ENCODE results near the gene CACNA1G. TPM values are rescaled to one million over a fixed set of nuclear protein-coding genes. Genes with fewer than 3 reads are reported as not detected.

Gene CACNA1G
- total and polyA plus RNA-seq, 2 donors from 2014 or later = 0.06 TPM; not detected in 1

DNA sequence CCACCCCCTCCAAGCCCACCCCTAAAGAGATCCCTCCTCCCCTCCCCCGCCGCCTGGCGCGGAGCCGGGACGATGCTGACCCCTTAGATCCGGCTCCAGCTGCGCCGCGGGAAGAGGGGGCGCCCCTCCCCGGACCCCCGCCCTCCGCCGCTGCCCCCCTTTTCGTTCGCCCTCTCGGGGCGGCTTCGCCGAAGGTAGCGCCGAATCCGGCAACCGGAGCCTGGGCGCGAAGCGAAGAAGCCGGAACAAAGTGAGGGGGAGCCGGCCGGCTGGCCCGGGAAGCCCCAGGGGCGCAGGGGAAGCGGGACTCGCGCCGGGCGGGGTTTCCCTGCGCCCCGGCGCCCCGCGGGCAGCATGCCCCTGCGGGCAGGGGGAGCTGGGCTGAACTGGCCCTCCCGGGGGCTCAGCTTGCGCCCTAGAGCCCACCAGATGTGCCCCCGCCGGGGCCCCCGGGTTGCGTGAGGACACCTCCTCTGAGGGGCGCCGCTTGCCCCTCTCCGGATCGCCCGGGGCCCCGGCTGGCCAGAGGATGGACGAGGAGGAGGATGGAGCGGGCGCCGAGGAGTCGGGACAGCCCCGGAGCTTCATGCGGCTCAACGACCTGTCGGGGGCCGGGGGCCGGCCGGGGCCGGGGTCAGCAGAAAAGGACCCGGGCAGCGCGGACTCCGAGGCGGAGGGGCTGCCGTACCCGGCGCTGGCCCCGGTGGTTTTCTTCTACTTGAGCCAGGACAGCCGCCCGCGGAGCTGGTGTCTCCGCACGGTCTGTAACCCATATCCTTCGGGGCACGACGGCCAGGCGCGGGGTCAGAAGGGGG is 623 bp downstream of the CACNA1G start:
- Histone ChIP-seq H3K4me1 (ENCODE audit: control insufficient read depth in 2 of 3, insufficient read depth in 2 of 3, low read depth in 1 of 3, low read length in 3 of 3) (peaks cover 0 to 8% (median 7%) of the 10 kb centered on the region in 3 donors), H3K9ac (ENCODE audit: low read length in 3 of 3) (no peak overlapping the region), H3K27ac (ENCODE audit: low read depth in 2 of 2, low read length in 2 of 2) (no peak overlapping the region)

DNA sequence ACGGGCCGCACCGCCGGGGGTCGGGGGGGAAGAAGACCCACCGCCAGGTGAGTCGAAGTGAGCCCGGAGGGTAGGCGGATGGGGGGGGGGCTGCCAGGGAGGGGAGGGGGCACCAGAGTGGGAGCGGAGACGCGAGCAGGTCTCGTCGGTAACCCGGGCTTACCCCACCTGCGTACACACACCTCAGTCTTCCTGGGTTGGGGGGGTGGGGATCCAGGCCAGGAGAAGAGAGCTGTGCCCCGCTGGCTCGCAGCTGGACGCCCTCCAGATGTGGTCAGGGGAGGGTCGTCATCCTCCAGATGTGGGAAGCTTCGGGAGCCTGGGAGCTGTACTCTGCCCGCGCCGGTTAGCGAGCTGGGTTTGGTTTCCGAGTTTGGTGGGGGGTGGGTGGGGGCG is 1.2 kb downstream of the CACNA1G start:
- peaks cover 0 to 8% (median 7%) of the 10 kb centered on the region in 3 donors for H3K4me1 ChIP-seq (ENCODE audit: control insufficient read depth in 2 of 3, insufficient read depth in 2 of 3, low read depth in 1 of 3, low read length in 3 of 3)
- peaks cover 8% of the 10 kb centered on the region for H3K27me3 ChIP-seq (ENCODE audit: control insufficient read depth, insufficient read depth, low read length)
- TF ChIP-seq, protein P1, sequence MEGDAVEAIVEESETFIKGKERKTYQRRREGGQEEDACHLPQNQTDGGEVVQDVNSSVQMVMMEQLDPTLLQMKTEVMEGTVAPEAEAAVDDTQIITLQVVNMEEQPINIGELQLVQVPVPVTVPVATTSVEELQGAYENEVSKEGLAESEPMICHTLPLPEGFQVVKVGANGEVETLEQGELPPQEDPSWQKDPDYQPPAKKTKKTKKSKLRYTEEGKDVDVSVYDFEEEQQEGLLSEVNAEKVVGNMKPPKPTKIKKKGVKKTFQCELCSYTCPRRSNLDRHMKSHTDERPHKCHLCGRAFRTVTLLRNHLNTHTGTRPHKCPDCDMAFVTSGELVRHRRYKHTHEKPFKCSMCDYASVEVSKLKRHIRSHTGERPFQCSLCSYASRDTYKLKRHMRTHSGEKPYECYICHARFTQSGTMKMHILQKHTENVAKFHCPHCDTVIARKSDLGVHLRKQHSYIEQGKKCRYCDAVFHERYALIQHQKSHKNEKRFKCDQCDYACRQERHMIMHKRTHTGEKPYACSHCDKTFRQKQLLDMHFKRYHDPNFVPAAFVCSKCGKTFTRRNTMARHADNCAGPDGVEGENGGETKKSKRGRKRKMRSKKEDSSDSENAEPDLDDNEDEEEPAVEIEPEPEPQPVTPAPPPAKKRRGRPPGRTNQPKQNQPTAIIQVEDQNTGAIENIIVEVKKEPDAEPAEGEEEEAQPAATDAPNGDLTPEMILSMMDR (IDR thresholded peaks at IDR 0.05; ENCODE audit: borderline replicate concordance, extremely low read depth, insufficient read depth) = no peak
- FAIRE-seq (no peak), DNase-seq (peak in 1 of 5 donors; percentile 49)
- no peak overlapping the region for H3K4me3 ChIP-seq (ENCODE audit: low read length in 3 of 3)
- intact Hi-C loops (cut with DNase I) = no loop called here
- H3K27ac ChIP-seq (ENCODE audit: low read depth in 2 of 2, low read length in 2 of 2) = no peak overlapping the region
- no peaks in the 10 kb centered on the region for H3K9me3 ChIP-seq (ENCODE audit: control insufficient read depth in 2 of 3, insufficient read depth in 1 of 3, low read length in 3 of 3)
- no peak overlapping the region for H3K9ac ChIP-seq (ENCODE audit: low read length in 3 of 3)
- H3K36me3 ChIP-seq (ENCODE audit: control insufficient read depth in 2 of 3, insufficient read depth in 3 of 3, low read length in 3 of 3) = no peaks in the 10 kb centered on the region

More for the DNA sequence above, 623 bp downstream of the CACNA1G start:
- FAIRE-seq (no peak), DNase-seq (peak in 1 of 5 donors; percentile 79)
- peaks cover 8% of the 10 kb centered on the region for H3K27me3 ChIP-seq (ENCODE audit: control insufficient read depth, insufficient read depth, low read length)
- H3K36me3 ChIP-seq (ENCODE audit: control insufficient read depth in 2 of 3, insufficient read depth in 3 of 3, low read length in 3 of 3) = no peaks in the 10 kb centered on the region
- H3K9me3 ChIP-seq (ENCODE audit: control insufficient read depth in 2 of 3, insufficient read depth in 1 of 3, low read length in 3 of 3) = no peaks in the 10 kb centered on the region
- H3K4me3 ChIP-seq (ENCODE audit: low read length in 3 of 3) = no peak overlapping the region
- TF ChIP-seq, protein P1 (IDR thresholded peaks at IDR 0.05; ENCODE audit: borderline replicate concordance, extremely low read depth, insufficient read depth) = no peak
- intact Hi-C loops (cut with DNase I) = no loop called here

DNA sequence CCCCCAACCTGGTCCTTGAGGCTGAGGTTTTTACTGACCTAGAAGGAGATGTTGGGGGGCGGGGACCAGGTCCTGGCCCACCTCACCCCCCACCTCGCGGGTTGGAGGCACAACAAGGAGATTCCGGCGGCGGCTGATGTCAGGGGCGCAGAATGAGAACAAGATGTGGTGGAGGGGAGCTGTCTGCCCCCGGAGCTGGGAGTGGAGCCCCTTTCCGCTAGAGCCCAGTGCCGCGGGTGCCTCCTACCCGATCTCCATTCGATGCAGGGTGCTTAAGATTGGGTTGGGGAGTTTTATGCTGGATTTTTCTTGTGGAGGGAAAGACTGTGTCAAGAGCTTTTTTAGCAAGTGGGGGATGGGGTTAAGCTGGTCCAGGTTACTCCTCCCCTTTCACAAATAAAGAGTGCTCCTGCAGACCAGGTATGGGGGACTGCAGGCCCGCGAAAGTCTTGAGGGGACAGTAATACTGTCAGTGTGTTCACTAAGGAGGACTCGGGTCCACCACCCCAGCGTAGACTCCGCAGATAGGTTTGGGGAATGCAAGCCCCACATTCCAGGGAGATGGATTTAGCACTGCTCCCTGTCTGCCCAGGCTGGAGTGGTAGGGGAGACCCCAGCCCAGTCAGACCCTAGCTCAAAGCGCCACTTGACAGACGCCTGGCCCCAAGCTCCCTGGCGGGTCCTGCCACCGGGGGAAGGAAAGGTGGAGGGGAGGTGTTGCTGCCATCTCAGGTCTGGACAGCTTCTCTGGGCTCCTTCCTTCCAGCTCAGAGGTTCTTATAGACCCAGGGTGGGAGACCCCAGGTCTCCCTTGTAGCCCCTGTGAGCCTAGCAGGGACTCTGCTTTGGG is 2.0 kb downstream of the CACNA1G start:
- FAIRE-seq = no peak
- H3K27me3 ChIP-seq (ENCODE audit: control insufficient read depth, insufficient read depth, low read length) = peaks cover 8% of the 10 kb centered on the region

More for the DNA sequence above, 2.0 kb downstream of the CACNA1G start:
- H3K27ac ChIP-seq (ENCODE audit: low read depth in 2 of 2, low read length in 2 of 2) = no peak overlapping the region
- TF ChIP-seq, protein P1 (IDR thresholded peaks at IDR 0.05; ENCODE audit: borderline replicate concordance, extremely low read depth, insufficient read depth) = no peak
- H3K9ac ChIP-seq (ENCODE audit: low read length in 3 of 3) = no peak overlapping the region
- H3K9me3 ChIP-seq (ENCODE audit: control insufficient read depth in 2 of 3, insufficient read depth in 1 of 3, low read length in 3 of 3) = no peaks in the 10 kb centered on the region
- intact Hi-C loops (cut with DNase I) = no loop called here
- no peak for DNase-seq
- H3K4me3 ChIP-seq (ENCODE audit: low read length in 3 of 3) = peak overlapping the region in 1 of 3 donors; percentile 6
- peaks cover 0 to 8% (median 7%) of the 10 kb centered on the region in 3 donors for H3K4me1 ChIP-seq (ENCODE audit: control insufficient read depth in 2 of 3, insufficient read depth in 2 of 3, low read depth in 1 of 3, low read length in 3 of 3)
- no peaks in the 10 kb centered on the region for H3K36me3 ChIP-seq (ENCODE audit: control insufficient read depth in 2 of 3, insufficient read depth in 3 of 3, low read length in 3 of 3)

Measured in kidney (tissue), 14 donors.